Measurements from ENCODE around the gene SLC25A25. TPM values are rescaled to one million over a fixed set of nuclear protein-coding genes. Genes with fewer than 3 reads are reported as not detected.

Gene SLC25A25
- total and polyA plus RNA-seq, 9 of the 15 experiments (the other 6 are each of a cell fraction or from before 2014, with no cell fraction given): 0.07 to 35.9 (median 23.2) TPM

- TF ChIP-seq BCLAF1 (IDR thresholded peaks at IDR 0.05; ENCODE audit: borderline replicate concordance in 1 of 2, control insufficient read depth in 1 of 2, low read depth in 2 of 2, low read length in 1 of 2): no peak
- TF ChIP-seq ARID2 (IDR thresholded peaks at IDR 0.05): no peak
- peak; percentile 84; the same call in 1 of the 2 replicates for TF ChIP-seq MTA3 (IDR thresholded peaks at IDR 0.05; ENCODE audit: borderline replicate concordance)
- TF ChIP-seq ZFX (CRISPR knock-in tag; IDR thresholded peaks at IDR 0.05): peak; percentile 66
- TF ChIP-seq ZNF184 (CRISPR knock-in tag; IDR thresholded peaks at IDR 0.05): no peak
- peak; percentile 81 for TF ChIP-seq RAD51 (IDR thresholded peaks at IDR 0.05; ENCODE audit: borderline replicate concordance, low read depth)
- TF ChIP-seq KAT2B (IDR thresholded peaks at IDR 0.05; ENCODE audit: low read depth, low read length): no peak
- peak; percentile 30; the same call in 1 of the 2 replicates for TF ChIP-seq ZNF197 (CRISPR knock-in tag; IDR thresholded peaks at IDR 0.05; ENCODE audit: low read depth)
- TF ChIP-seq SUPT5H (IDR thresholded peaks at IDR 0.05): no peak
- no peak; a peak in 1 of 4 replicates for TF ChIP-seq FOXA3 (CRISPR knock-in tag; conservative IDR thresholded peaks at IDR 0.05 in 1 of 2, IDR thresholded peaks at IDR 0.05 in 1 of 2)
- no peak for TF ChIP-seq ZNF175 (CRISPR knock-in tag; IDR thresholded peaks at IDR 0.05; ENCODE audit: low read depth)
- TF ChIP-seq HNRNPH1 (optimal IDR thresholded peaks at IDR 0.05; ENCODE audit: low read depth, low read length): no peak
- no peak for TF ChIP-seq SREBF1 (IDR thresholded peaks at IDR 0.05; ENCODE audit: borderline replicate concordance, low read depth, low read length)
- peak; percentile 64; the same call in 1 of the 2 replicates for TF ChIP-seq CUX1 (CRISPR knock-in tag; IDR thresholded peaks at IDR 0.05)
- TF ChIP-seq SMARCC2 (IDR thresholded peaks at IDR 0.05; ENCODE audit: low read depth): peak; percentile 90
- TF ChIP-seq ESRRA (IDR thresholded peaks at IDR 0.05; ENCODE audit: borderline replicate concordance, low read depth): 0 out of 2 replicates have a peak, but pooled peaks have one; percentile 19
Measured at GRCh38 chr9:128115187-128116103, 47.4 kb downstream of the SLC25A25 start (continued).
